Measurements from ENCODE around the gene TEKT3.

The TEKT3 gene

DNA sequence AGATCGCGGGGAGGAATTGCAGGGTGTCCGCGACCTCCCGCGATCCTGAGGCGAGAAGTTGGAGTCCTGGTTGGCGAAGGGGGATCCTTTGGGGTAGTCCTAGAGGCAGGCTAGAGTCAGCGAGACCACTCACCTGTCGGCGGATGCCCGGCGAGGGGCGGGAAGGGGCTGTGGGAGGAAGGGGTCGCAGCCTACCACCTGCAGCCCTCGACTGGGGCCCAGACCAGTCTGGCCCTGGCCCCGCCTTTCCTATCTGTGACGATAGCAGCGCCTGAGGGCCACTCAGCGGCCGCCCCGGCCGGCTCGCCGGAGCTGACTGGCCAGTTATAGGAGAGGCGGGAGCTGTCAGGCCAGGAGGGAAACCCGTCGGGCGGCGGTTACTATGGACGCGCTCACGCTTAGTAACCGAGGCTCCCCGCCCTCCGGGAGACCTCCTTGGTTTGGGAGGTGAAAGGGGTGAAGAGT is at the start of gene TEKT3:
TEKT3 (minus strand) TSS at position 213 of the 465 bp plus-strand sequence. CDS start 10,012 bp downstream, outside the sequence.
- Histone ChIP-seq H3K36me3 (ENCODE audit: control insufficient read depth in 2 of 2, insufficient read depth in 2 of 2, low read length in 2 of 2) (no peaks in the 10 kb centered on the region), H3K9me3 (ENCODE audit: control insufficient read depth in 2 of 2, low read length in 2 of 2) (no peaks in the 10 kb centered on the region), H3K27me3 (ENCODE audit: control insufficient read depth in 2 of 2, insufficient read depth in 2 of 2, low read length in 2 of 2) (no peaks in the 10 kb centered on the region), H3K4me1 (ENCODE audit: control insufficient read depth in 2 of 2, insufficient read depth in 2 of 2, low read length in 2 of 2) (peaks cover 3 to 14% of the 10 kb centered on the region in 2 donors), H3K4me3 (ENCODE audit: low read length in 2 of 2) (peak within 1 kb of the TSS; percentile 68 to 71), H3K27ac (ENCODE audit: low read depth in 2 of 2, low read length in 2 of 2) (no peak within 1 kb of the TSS), H3K9ac (ENCODE audit: low read depth in 1 of 2, low read length in 2 of 2) (peak within 1 kb of the TSS; percentile 36 to 68)

DNA sequence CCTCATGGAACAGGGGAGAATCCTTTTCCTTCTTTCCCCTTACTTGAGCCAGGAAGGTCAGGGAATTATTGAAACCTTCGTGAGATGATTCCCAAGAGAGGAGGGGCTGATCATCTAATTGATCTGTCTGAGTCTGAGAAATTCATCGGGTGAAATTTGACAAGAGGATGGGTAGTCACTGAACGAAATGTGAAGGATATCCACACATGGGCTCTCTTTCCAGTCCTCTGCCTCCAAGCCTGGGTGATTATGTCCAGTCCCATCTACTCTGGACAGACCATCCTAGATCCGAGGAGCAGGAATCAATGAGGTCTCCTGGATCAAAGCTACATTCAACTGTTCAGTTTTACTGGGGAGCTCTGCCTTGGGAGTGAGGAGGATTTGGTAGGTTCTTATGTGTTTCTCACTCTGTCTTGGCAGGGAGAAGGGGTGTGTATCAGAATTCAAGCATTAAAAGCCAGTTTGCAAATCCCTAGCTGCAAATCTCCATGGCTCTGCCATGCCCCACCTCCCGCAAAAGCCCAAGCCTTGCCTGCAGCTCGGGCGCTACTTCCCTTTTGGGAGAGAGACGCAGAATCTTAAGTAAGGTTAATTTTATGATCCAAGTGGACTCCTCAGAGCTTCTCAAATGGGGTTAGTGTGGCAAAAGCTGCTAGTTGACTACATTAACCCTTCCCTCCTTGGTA is 47.1 kb upstream of the TEKT3 start:
- H3K9me3 ChIP-seq (ENCODE audit: control insufficient read depth in 2 of 2, low read length in 2 of 2) = no peaks in the 10 kb centered on the region
- no peaks in the 10 kb centered on the region for H3K27me3 ChIP-seq (ENCODE audit: control insufficient read depth in 2 of 2, insufficient read depth in 2 of 2, low read length in 2 of 2)
- H3K4me1 ChIP-seq (ENCODE audit: control insufficient read depth in 2 of 2, insufficient read depth in 2 of 2, low read length in 2 of 2) = no peaks in the 10 kb centered on the region
- no peak overlapping the region for H3K27ac ChIP-seq (ENCODE audit: low read depth in 2 of 2, low read length in 2 of 2)
- H3K9ac ChIP-seq (ENCODE audit: low read depth in 1 of 2, low read length in 2 of 2) = no peak overlapping the region
- no peaks in the 10 kb centered on the region for H3K36me3 ChIP-seq (ENCODE audit: control insufficient read depth in 2 of 2, insufficient read depth in 2 of 2, low read length in 2 of 2)
- no peak overlapping the region for H3K4me3 ChIP-seq (ENCODE audit: low read length in 2 of 2)

DNA sequence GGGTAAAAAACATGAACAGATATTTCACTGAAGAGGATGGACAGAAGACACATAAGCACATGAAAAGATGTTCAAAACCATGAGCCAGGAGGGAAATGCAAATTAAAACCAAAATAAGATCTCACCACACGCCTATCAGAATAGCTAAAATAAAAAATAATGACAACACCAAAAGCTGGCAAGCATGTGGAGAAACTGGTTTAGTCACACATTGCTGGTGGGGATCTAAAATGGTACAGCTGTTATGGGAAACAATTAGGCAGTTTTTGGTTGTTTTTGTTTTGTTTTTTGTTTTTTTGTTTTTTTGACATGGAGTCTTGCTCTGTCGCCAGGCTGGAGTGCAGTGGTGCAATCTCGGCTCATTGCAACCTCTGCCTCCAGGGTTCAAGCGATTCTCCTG is 44.7 kb upstream of the TEKT3 start:
- H3K9me3 ChIP-seq (ENCODE audit: control insufficient read depth in 2 of 2, low read length in 2 of 2) = no peaks in the 10 kb centered on the region
- no peak overlapping the region for H3K9ac ChIP-seq (ENCODE audit: low read depth in 1 of 2, low read length in 2 of 2)
- peaks cover 0 to 2% of the 10 kb centered on the region in 2 donors for H3K4me1 ChIP-seq (ENCODE audit: control insufficient read depth in 2 of 2, insufficient read depth in 2 of 2, low read length in 2 of 2)
- no peak overlapping the region for H3K27ac ChIP-seq (ENCODE audit: low read depth in 2 of 2, low read length in 2 of 2)
- H3K36me3 ChIP-seq (ENCODE audit: control insufficient read depth in 2 of 2, insufficient read depth in 2 of 2, low read length in 2 of 2) = no peaks in the 10 kb centered on the region
- H3K4me3 ChIP-seq (ENCODE audit: low read length in 2 of 2) = no peak overlapping the region
- H3K27me3 ChIP-seq (ENCODE audit: control insufficient read depth in 2 of 2, insufficient read depth in 2 of 2, low read length in 2 of 2) = no peaks in the 10 kb centered on the region

DNA sequence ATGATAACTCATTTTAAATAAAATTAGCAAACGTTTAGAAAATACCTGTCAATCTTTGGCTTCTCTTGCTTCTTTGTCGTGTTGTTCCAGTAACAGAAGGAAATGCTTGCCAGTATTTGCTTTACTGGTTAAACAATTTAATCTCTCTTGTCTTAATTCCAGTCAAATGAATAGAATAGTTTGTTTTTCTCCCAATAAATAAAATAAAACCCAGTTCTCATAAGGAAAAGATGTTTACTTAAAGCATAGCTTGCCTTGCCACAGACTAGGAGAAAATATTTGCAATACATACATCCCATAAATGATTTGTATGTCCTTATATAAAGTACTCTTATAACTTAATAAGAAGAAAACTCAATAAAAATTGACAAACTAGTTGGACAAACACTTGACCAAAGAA is 43.9 kb upstream of the TEKT3 start:
- H3K4me3 ChIP-seq (ENCODE audit: low read length in 2 of 2) = no peak overlapping the region
- peaks cover 0 to 2% of the 10 kb centered on the region in 2 donors for H3K4me1 ChIP-seq (ENCODE audit: control insufficient read depth in 2 of 2, insufficient read depth in 2 of 2, low read length in 2 of 2)
- no peaks in the 10 kb centered on the region for H3K27me3 ChIP-seq (ENCODE audit: control insufficient read depth in 2 of 2, insufficient read depth in 2 of 2, low read length in 2 of 2)
- H3K36me3 ChIP-seq (ENCODE audit: control insufficient read depth in 2 of 2, insufficient read depth in 2 of 2, low read length in 2 of 2) = no peaks in the 10 kb centered on the region
- no peaks in the 10 kb centered on the region for H3K9me3 ChIP-seq (ENCODE audit: control insufficient read depth in 2 of 2, low read length in 2 of 2)
- H3K9ac ChIP-seq (ENCODE audit: low read depth in 1 of 2, low read length in 2 of 2) = no peak overlapping the region
- no peak overlapping the region for H3K27ac ChIP-seq (ENCODE audit: low read depth in 2 of 2, low read length in 2 of 2)

DNA sequence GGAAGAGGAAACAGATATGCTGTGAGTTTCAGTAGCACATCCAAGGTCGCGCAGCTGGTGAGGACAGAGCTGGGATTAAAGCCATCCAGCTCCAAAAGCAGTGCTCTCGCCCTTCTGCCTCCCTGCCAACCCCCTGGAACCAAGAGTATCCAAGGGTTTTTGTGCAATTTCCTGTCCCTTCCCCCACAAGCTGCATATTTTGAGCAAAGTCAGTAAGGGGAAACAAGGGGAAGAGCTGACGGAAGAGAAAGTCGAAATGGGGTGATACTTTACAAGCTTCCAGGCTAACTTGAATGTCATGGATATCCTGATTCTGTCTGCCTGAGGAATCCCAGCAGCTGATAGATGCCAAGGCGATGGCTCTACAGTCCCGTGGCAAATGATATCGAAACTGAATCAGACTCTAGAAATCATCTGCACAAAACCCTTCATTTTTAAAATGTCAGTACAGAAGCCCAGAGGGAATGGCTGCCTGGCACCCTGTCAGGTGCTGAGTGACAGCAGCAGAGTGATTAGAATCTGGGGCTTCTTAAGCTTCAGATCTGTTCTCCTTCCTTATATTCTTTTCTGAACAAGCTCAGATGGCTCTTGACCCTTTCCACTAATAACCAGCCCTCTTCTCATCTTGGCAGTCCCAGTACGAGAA is 42.9 kb upstream of the TEKT3 start:
- Histone ChIP-seq H3K9ac (ENCODE audit: low read depth in 1 of 2, low read length in 2 of 2) (no peak overlapping the region), H3K4me3 (ENCODE audit: low read length in 2 of 2) (peak overlapping the region in 1 of 2 donors; percentile 45), H3K4me1 (ENCODE audit: control insufficient read depth in 2 of 2, insufficient read depth in 2 of 2, low read length in 2 of 2) (peaks cover 0 to 2% of the 10 kb centered on the region in 2 donors), H3K27ac (ENCODE audit: low read depth in 2 of 2, low read length in 2 of 2) (peak overlapping the region; percentile 56 to 57), H3K36me3 (ENCODE audit: control insufficient read depth in 2 of 2, insufficient read depth in 2 of 2, low read length in 2 of 2) (no peaks in the 10 kb centered on the region), H3K9me3 (ENCODE audit: control insufficient read depth in 2 of 2, low read length in 2 of 2) (no peaks in the 10 kb centered on the region), H3K27me3 (ENCODE audit: control insufficient read depth in 2 of 2, insufficient read depth in 2 of 2, low read length in 2 of 2) (no peaks in the 10 kb centered on the region)

DNA sequence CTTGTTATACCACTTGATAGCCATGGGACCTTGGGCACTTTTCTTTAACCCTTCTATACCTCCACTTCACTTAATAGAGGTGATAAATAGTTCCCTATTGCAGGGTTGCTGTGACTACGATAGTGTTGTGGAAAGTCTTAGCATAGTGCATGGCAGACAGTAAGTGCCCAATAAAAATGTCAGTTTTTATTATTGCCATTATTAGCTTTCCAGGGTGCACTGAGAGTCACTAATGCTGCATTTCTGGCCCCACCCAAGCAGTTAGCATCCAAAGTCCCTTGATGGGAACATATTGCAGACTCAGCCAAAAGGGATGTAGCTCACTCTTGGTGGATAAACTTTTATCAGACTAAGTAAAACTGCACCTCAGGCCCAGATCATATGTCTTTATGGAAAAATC is 41.5 kb upstream of the TEKT3 start:
- H3K27ac ChIP-seq (ENCODE audit: low read depth in 2 of 2, low read length in 2 of 2) = no peak overlapping the region
- H3K36me3 ChIP-seq (ENCODE audit: control insufficient read depth in 2 of 2, insufficient read depth in 2 of 2, low read length in 2 of 2) = no peaks in the 10 kb centered on the region
- no peak overlapping the region for H3K4me3 ChIP-seq (ENCODE audit: low read length in 2 of 2)
- no peaks in the 10 kb centered on the region for H3K27me3 ChIP-seq (ENCODE audit: control insufficient read depth in 2 of 2, insufficient read depth in 2 of 2, low read length in 2 of 2)
- H3K9me3 ChIP-seq (ENCODE audit: control insufficient read depth in 2 of 2, low read length in 2 of 2) = no peaks in the 10 kb centered on the region
- no peak overlapping the region for H3K9ac ChIP-seq (ENCODE audit: low read depth in 1 of 2, low read length in 2 of 2)
- H3K4me1 ChIP-seq (ENCODE audit: control insufficient read depth in 2 of 2, insufficient read depth in 2 of 2, low read length in 2 of 2) = peaks cover 0 to 2% of the 10 kb centered on the region in 2 donors

DNA sequence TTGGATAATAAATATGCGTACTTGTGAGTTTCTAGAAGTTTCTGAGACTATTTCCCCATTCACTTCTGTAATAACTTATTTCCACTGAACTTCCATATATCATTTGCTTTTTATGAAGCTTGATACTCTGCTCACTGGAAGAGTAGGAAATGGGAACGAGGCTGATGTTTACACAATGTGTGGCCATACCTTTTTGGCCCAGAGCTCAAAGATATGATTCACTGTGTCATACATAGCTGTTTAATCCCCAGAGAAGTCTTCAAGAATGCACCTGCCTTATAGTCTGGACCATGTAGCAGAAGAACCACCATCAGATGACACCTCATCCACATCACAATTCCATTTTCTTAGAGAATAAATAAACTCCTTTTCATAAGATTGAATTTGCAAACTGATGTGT is 40.3 kb upstream of the TEKT3 start:
- Histone ChIP-seq H3K4me3 (ENCODE audit: low read length in 2 of 2) (no peak overlapping the region), H3K9ac (ENCODE audit: low read depth in 1 of 2, low read length in 2 of 2) (no peak overlapping the region), H3K4me1 (ENCODE audit: control insufficient read depth in 2 of 2, insufficient read depth in 2 of 2, low read length in 2 of 2) (peaks cover 2 to 4% of the 10 kb centered on the region in 2 donors), H3K27me3 (ENCODE audit: control insufficient read depth in 2 of 2, insufficient read depth in 2 of 2, low read length in 2 of 2) (no peaks in the 10 kb centered on the region), H3K9me3 (ENCODE audit: control insufficient read depth in 2 of 2, low read length in 2 of 2) (no peaks in the 10 kb centered on the region), H3K36me3 (ENCODE audit: control insufficient read depth in 2 of 2, insufficient read depth in 2 of 2, low read length in 2 of 2) (no peaks in the 10 kb centered on the region), H3K27ac (ENCODE audit: low read depth in 2 of 2, low read length in 2 of 2) (no peak overlapping the region)

DNA sequence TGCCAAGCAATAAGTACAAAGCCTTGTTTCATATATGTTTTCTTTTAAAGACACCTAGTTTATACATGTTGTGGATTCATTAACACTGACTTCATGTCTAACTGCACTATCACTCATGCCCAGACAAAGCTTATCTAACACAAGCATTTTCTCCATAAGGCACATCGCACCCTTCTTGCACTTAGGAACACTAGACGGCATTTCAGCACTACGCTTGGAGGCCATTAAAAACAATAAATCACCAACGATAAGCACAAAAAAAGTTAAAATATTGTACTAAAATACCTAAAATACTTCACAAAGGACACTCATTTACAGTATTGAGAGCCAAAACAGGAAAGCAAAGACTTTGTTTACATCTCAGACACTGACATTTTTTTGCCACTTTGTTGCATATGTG is 39.0 kb upstream of the TEKT3 start:
- Histone ChIP-seq H3K9ac (ENCODE audit: low read depth in 1 of 2, low read length in 2 of 2) (no peak overlapping the region), H3K4me1 (ENCODE audit: control insufficient read depth in 2 of 2, insufficient read depth in 2 of 2, low read length in 2 of 2) (peaks cover 2 to 4% of the 10 kb centered on the region in 2 donors), H3K4me3 (ENCODE audit: low read length in 2 of 2) (no peak overlapping the region), H3K27ac (ENCODE audit: low read depth in 2 of 2, low read length in 2 of 2) (no peak overlapping the region), H3K9me3 (ENCODE audit: control insufficient read depth in 2 of 2, low read length in 2 of 2) (no peaks in the 10 kb centered on the region), H3K36me3 (ENCODE audit: control insufficient read depth in 2 of 2, insufficient read depth in 2 of 2, low read length in 2 of 2) (no peaks in the 10 kb centered on the region), H3K27me3 (ENCODE audit: control insufficient read depth in 2 of 2, insufficient read depth in 2 of 2, low read length in 2 of 2) (no peaks in the 10 kb centered on the region)

DNA sequence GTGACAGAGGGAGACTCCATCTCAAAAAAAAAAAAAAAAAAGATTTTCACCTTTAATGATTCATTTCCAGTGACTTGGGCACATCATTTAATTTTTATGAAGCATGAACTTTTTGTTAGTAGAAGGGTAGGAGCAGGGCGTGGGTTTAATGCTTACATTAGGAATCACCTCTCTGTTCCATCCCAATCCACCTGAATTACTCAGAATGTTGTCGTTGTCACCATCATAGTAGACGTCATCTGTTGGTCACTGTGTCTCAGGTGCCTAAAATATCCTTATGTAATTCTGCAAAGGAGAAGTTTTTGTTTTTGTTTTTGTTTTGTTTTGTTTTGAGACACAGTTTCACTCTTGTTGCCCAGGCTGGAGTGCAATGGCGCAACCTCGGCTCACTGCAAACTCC is 38.3 kb upstream of the TEKT3 start:
- Histone ChIP-seq H3K27me3 (ENCODE audit: control insufficient read depth in 2 of 2, insufficient read depth in 2 of 2, low read length in 2 of 2) (no peaks in the 10 kb centered on the region), H3K27ac (ENCODE audit: low read depth in 2 of 2, low read length in 2 of 2) (no peak overlapping the region), H3K4me1 (ENCODE audit: control insufficient read depth in 2 of 2, insufficient read depth in 2 of 2, low read length in 2 of 2) (peaks cover 2 to 4% of the 10 kb centered on the region in 2 donors), H3K36me3 (ENCODE audit: control insufficient read depth in 2 of 2, insufficient read depth in 2 of 2, low read length in 2 of 2) (no peaks in the 10 kb centered on the region), H3K9ac (ENCODE audit: low read depth in 1 of 2, low read length in 2 of 2) (no peak overlapping the region), H3K9me3 (ENCODE audit: control insufficient read depth in 2 of 2, low read length in 2 of 2) (no peaks in the 10 kb centered on the region), H3K4me3 (ENCODE audit: low read length in 2 of 2) (no peak overlapping the region)

DNA sequence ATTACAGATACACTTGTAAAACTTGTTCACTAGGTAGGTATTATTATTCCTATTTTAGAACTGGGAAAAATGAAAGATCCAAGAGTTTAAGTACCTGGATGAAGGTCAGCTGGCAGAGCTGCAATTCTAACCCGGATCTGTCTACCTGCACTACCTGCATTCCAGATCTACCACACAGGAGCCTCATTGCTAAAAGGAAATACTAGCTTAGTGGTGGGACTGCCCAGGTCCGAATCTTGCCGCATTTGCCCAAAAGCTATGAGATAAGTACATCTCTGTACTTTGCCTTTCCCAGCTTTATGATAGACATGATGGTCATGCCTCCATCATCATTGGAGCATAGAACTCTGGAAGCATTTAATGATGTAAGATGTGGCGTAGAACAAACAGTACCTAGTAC is 36.8 kb upstream of the TEKT3 start:
- Histone ChIP-seq H3K4me3 (ENCODE audit: low read length in 2 of 2) (no peak overlapping the region), H3K4me1 (ENCODE audit: control insufficient read depth in 2 of 2, insufficient read depth in 2 of 2, low read length in 2 of 2) (peaks cover 2 to 4% of the 10 kb centered on the region in 2 donors), H3K9ac (ENCODE audit: low read depth in 1 of 2, low read length in 2 of 2) (no peak overlapping the region), H3K27ac (ENCODE audit: low read depth in 2 of 2, low read length in 2 of 2) (no peak overlapping the region), H3K9me3 (ENCODE audit: control insufficient read depth in 2 of 2, low read length in 2 of 2) (no peaks in the 10 kb centered on the region), H3K36me3 (ENCODE audit: control insufficient read depth in 2 of 2, insufficient read depth in 2 of 2, low read length in 2 of 2) (no peaks in the 10 kb centered on the region), H3K27me3 (ENCODE audit: control insufficient read depth in 2 of 2, insufficient read depth in 2 of 2, low read length in 2 of 2) (no peaks in the 10 kb centered on the region)

Measured in mucosa of rectum (tissue), 2 donors.